OCI-LY1 (cell line): Measurements from ENCODE around the gene FLAD1.

Source experiments
- H2AFZ ChIP-seq: fragments of 200-600 bp; sonication (generic), shearing (Covaris generic); 2 replicates; pipeline ENCODE4 v1.6.0; 2014; ENCODE audit warnings: antibody characterized with exemption, mild to moderate bottlenecking, low read length
- H3F3A ChIP-seq: fragments of 200-600 bp; sonication (generic), shearing (Covaris generic); 2 replicates; pipeline ENCODE4 v1.6.0; 2014; ENCODE audit warnings: mild to moderate bottlenecking, antibody characterized with exemption, low read length, moderate library complexity; ENCODE audit not compliant: insufficient read depth
- H3K27ac ChIP-seq: fragments of 200-600 bp; sonication (generic); 2 replicates; pipeline ENCODE4 v1.5.1; 2014; ENCODE audit warnings: low read length, mixed run types, mild to moderate bottlenecking, low read depth; ENCODE audit not compliant: poor library complexity, severe bottlenecking
- H3K27me3 ChIP-seq: fragments of 200-600 bp; sonication (generic); 2 replicates; pipeline ENCODE4 v1.6.0; 2014; ENCODE audit warnings: antibody characterized with exemption, mild to moderate bottlenecking, low read length, moderate library complexity; ENCODE audit not compliant: insufficient read depth
- H3K36me3 ChIP-seq: fragments of 200-600 bp; sonication (generic); 2 replicates; pipeline ENCODE4 v1.6.1; 2014; ENCODE audit warnings: mild to moderate bottlenecking, antibody characterized with exemption, low read length, moderate library complexity, mixed read lengths; ENCODE audit not compliant: insufficient read depth
- H3K4me1 ChIP-seq: fragments of 200-600 bp; sonication (generic); 2 replicates; pipeline ENCODE4 v1.5.1; 2014; ENCODE audit warnings: mild to moderate bottlenecking, low read length, moderate library complexity; ENCODE audit not compliant: insufficient read depth, severe bottlenecking
- H3K4me2 ChIP-seq: fragments of 200-600 bp; sonication (generic), shearing (Covaris generic); 2 replicates; pipeline ENCODE4 v1.6.1; 2014; ENCODE audit warnings: low read length
- H3K4me3 ChIP-seq: fragments of 200-600 bp; sonication (generic); 2 replicates; pipeline ENCODE4 v1.5.1; 2014; ENCODE audit warnings: low read length, low read depth, mild to moderate bottlenecking, mixed read lengths; ENCODE audit not compliant: poor library complexity, severe bottlenecking
- H3K79me2 ChIP-seq: fragments of 200-600 bp; shearing (Covaris generic); 2 replicates; pipeline ENCODE4 v1.6.1; 2016; ENCODE audit warnings: mixed run types, low read length, mixed read lengths; ENCODE audit not compliant: insufficient read depth
- H3K9ac ChIP-seq: fragments of 200-600 bp; sonication (generic), shearing (Covaris generic); 2 replicates; pipeline ENCODE4 v1.6.1; 2014; ENCODE audit warnings: mild to moderate bottlenecking, low read length, mixed read lengths
- H3K9me2 ChIP-seq: fragments of 200-600 bp; sonication (generic), shearing (Covaris generic); 2 replicates; pipeline ENCODE4 v1.6.1; 2014; ENCODE audit warnings: low read depth, mild to moderate bottlenecking, low read length, mixed read lengths
- H3K9me3 ChIP-seq: fragments of 200-600 bp; shearing (Covaris generic); 2 replicates; pipeline ENCODE4 v1.6.1; 2014; ENCODE audit warnings: low read length, mixed read lengths
- H4K20me1 ChIP-seq: fragments of 200-600 bp; sonication (generic), shearing (Covaris generic); 2 replicates; pipeline ENCODE4 v1.6.0; 2016; ENCODE audit warnings: mild to moderate bottlenecking, low read length; ENCODE audit not compliant: insufficient read depth
- CTCF ChIP-seq: fragments of 200-600 bp; sonication (generic), shearing (Covaris generic); IDR thresholded peaks from 2 replicates; pipeline ENCODE4 v1.5.1; 2017; ENCODE audit warnings: mild to moderate bottlenecking, antibody characterized with exemption, low read length, moderate library complexity, mixed read lengths
- EZH2 ChIP-seq: fragments of 200-600 bp; sonication (generic), shearing (Covaris generic); IDR thresholded peaks from 2 replicates; pipeline ENCODE4 v1.8.0; 2017; ENCODE audit warnings: borderline replicate concordance, mixed run types, mild to moderate bottlenecking, antibody characterized with exemption, low read length, moderate library complexity, mixed read lengths

The FLAD1 gene

GRCh38 chr1:154958681-154959425, 24.3 kb upstream of the FLAD1 start:
- Histone ChIP-seq H3K9ac (no peak overlapping the region), H3K4me1 (peaks cover 59% of the 10 kb centered on the region), H3K9me2 (no peaks in the 10 kb centered on the region), H3K27ac (no peak overlapping the region), H3K79me2 (peaks cover 5% of the 10 kb centered on the region; the same call in 1 of the 2 replicates), H3K4me2 (no peak overlapping the region), H2AFZ (no peak overlapping the region), H3K36me3 (peaks cover 25% of the 10 kb centered on the region), H3F3A (no peaks in the 10 kb centered on the region), H4K20me1 (no peaks in the 10 kb centered on the region), H3K27me3 (no peaks in the 10 kb centered on the region), H3K9me3 (no peaks in the 10 kb centered on the region), H3K4me3 (no peak overlapping the region)
- no peak for TF ChIP-seq EZH2
- no peak for TF ChIP-seq CTCF

- Histone ChIP-seq H3K79me2 (peaks cover 5% of the 10 kb centered on the region; the same call in 1 of the 2 replicates), H3K4me2 (no peak overlapping the region), H3K36me3 (peaks cover 28% of the 10 kb centered on the region)
Observed at GRCh38 chr1:154959426-154959780, 23.7 kb upstream of the FLAD1 start.

GRCh38 chr1:154960446-154961136, 22.6 kb upstream of the FLAD1 start:
- H3K27ac ChIP-seq = peak overlapping the region; percentile 81
- H2AFZ ChIP-seq = no peak overlapping the region
- H3K27me3 ChIP-seq = no peaks in the 10 kb centered on the region
- H3K4me2 ChIP-seq = peak overlapping the region; percentile 71
- H3K4me3 ChIP-seq = peak overlapping the region; percentile 75
- no peaks in the 10 kb centered on the region for H3F3A ChIP-seq
- H3K4me1 ChIP-seq = peaks cover 42% of the 10 kb centered on the region
- no peaks in the 10 kb centered on the region for H4K20me1 ChIP-seq
- no peaks in the 10 kb centered on the region for H3K9me3 ChIP-seq
- peaks cover 34% of the 10 kb centered on the region for H3K36me3 ChIP-seq
- peak overlapping the region; percentile 99 for H3K9ac ChIP-seq
- peaks cover 5% of the 10 kb centered on the region; the same call in 1 of the 2 replicates for H3K79me2 ChIP-seq
- H3K9me2 ChIP-seq = no peaks in the 10 kb centered on the region
- TF ChIP-seq EZH2 (no peak), CTCF (no peak)

More at GRCh38 chr1:154959426-154959780, 23.7 kb upstream of the FLAD1 start:
- Histone ChIP-seq H3K27me3 (no peaks in the 10 kb centered on the region), H4K20me1 (no peaks in the 10 kb centered on the region), H3K4me1 (peaks cover 54% of the 10 kb centered on the region), H3K9ac (no peak overlapping the region), H3F3A (no peaks in the 10 kb centered on the region), H3K4me3 (no peak overlapping the region), H3K9me2 (no peaks in the 10 kb centered on the region), H3K27ac (no peak overlapping the region), H2AFZ (no peak overlapping the region), H3K9me3 (no peaks in the 10 kb centered on the region)
- TF ChIP-seq CTCF (no peak), EZH2 (no peak)
